Measurements from ENCODE around the gene HDGFL3.

DNA sequence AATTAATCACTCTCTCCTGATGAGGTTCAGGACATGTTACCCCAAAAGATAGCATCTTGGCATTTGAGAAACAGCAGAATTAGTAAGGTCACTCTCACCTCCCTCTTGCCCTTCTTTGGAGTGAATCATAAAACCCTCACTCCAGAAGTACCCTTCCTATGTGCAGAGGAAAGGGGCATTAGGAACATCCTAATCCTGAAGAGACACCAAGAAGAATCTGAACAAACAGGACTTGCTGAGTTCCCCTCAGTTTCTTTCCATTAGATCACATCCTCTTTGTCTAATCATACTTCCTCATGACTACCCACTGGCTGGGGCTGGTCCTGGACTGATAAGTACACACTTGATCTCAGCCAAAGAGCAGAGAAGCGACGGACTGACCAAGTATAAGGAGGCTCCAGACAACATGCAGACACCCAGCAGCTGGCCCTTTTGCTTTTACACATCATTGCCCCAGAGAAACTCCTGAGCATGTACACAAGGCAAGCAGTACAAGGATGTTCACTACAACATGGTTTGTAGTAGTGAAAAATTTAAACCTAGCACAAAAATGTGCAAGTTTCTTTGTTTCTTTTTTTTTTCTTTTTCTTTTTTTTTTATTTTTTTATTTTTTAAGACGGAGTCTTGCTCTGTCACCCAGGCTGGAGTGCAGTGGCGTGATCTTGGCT, 115.2 kb downstream of the HDGFL3 start:
- TF ChIP-seq, protein P1, sequence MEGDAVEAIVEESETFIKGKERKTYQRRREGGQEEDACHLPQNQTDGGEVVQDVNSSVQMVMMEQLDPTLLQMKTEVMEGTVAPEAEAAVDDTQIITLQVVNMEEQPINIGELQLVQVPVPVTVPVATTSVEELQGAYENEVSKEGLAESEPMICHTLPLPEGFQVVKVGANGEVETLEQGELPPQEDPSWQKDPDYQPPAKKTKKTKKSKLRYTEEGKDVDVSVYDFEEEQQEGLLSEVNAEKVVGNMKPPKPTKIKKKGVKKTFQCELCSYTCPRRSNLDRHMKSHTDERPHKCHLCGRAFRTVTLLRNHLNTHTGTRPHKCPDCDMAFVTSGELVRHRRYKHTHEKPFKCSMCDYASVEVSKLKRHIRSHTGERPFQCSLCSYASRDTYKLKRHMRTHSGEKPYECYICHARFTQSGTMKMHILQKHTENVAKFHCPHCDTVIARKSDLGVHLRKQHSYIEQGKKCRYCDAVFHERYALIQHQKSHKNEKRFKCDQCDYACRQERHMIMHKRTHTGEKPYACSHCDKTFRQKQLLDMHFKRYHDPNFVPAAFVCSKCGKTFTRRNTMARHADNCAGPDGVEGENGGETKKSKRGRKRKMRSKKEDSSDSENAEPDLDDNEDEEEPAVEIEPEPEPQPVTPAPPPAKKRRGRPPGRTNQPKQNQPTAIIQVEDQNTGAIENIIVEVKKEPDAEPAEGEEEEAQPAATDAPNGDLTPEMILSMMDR (conservative IDR thresholded peaks at IDR 0.05 in 1 of 2, IDR thresholded peaks at IDR 0.05 in 1 of 2; ENCODE audit: low read depth in 1 of 2, low read length in 2 of 2) = no peak
- TF ChIP-seq EZH2 (IDR thresholded peaks at IDR 0.05; ENCODE audit: low read length, missing control alignments) = no peak

Measured in fibroblast of lung (primary cell).